ENCODE results near the gene POLR3E.
"Not testable (repeated sequence)": the region's sequence is repeated elsewhere in the genome, so short reads cannot be mapped to it uniquely, and the experiment has no call there.

POLR3E gene

GRCh38 chr16:22337045-22337444 is 39.8 kb downstream of the POLR3E start:
- DNase-seq = no peak

- no peak for DNase-seq
Measured at GRCh38 chr16:22337849-22338635, 40.8 kb downstream of the POLR3E start.

GRCh38 chr16:22340945-22341344 is 43.7 kb downstream of the POLR3E start:
- no peak for DNase-seq

- no peak for DNase-seq
Measured at GRCh38 chr16:22342082-22342481, 44.9 kb downstream of the POLR3E start.

GRCh38 chr16:22346483-22346882 is 49.3 kb downstream of the POLR3E start:
- no peak for DNase-seq

- no peak for DNase-seq
Measured at GRCh38 chr16:22347100-22347820, 50.1 kb downstream of the POLR3E start.

- no peak for DNase-seq
Measured at GRCh38 chr16:22348291-22348690, 51.1 kb downstream of the POLR3E start.

GRCh38 chr16:22351017-22351416 is 53.8 kb downstream of the POLR3E start:
- not testable (repeated sequence) for DNase-seq

- DNase-seq = no peak
Measured at GRCh38 chr16:22352140-22352539, 54.9 kb downstream of the POLR3E start.

- no peak for DNase-seq
Measured at GRCh38 chr16:22352723-22353122, 55.5 kb downstream of the POLR3E start.

GRCh38 chr16:22353191-22353919 is 56.1 kb downstream of the POLR3E start:
- DNase-seq = no peak

GRCh38 chr16:22353933-22354541 is 56.8 kb downstream of the POLR3E start:
- DNase-seq = no peak

- no peak for DNase-seq
Measured at GRCh38 chr16:22355487-22355908, 58.3 kb downstream of the POLR3E start.

- no peak for DNase-seq
Measured at GRCh38 chr16:22356930-22357634, 59.9 kb downstream of the POLR3E start.

- no peak for DNase-seq
Measured at GRCh38 chr16:22357635-22357971, 60.4 kb downstream of the POLR3E start.

- DNase-seq = no peak
Measured at GRCh38 chr16:22358000-22358399, 60.8 kb downstream of the POLR3E start.

- no peak for DNase-seq
Measured at GRCh38 chr16:22359679-22360078, 62.5 kb downstream of the POLR3E start.

- no peak for DNase-seq
Measured at GRCh38 chr16:22360963-22361659, 63.9 kb downstream of the POLR3E start.

GRCh38 chr16:22364241-22364640 is 67.0 kb downstream of the POLR3E start:
- DNase-seq = no peak

GRCh38 chr16:22366371-22366770 is 69.2 kb downstream of the POLR3E start:
- DNase-seq = no peak

- peak; percentile 52 for DNase-seq
Measured at GRCh38 chr16:22366889-22367288, 69.7 kb downstream of the POLR3E start.
